Choroid plexus epithelial cell (primary cell): ENCODE measurements around the gene ARHGEF33.

Experiments used
- DNase-seq: peaks from one replicate; pipeline ENCODE4 v3.0.0-alpha.2; 2010; ENCODE audit warnings: low read depth
- H3K4me3 ChIP-seq: 2 replicates; pipeline ENCODE4 v1.5.1; 2011; ENCODE audit warnings: low read depth, mild to moderate bottlenecking, control low read depth, low read length, moderate library complexity
- CTCF ChIP-seq: conservative IDR thresholded peaks from 2 replicates; pipeline ENCODE4 v1.5.1; 2011; ENCODE audit warnings: low read depth, mild to moderate bottlenecking, control low read depth, inconsistent platforms, low read length, moderate library complexity

The ARHGEF33 gene

DNA sequence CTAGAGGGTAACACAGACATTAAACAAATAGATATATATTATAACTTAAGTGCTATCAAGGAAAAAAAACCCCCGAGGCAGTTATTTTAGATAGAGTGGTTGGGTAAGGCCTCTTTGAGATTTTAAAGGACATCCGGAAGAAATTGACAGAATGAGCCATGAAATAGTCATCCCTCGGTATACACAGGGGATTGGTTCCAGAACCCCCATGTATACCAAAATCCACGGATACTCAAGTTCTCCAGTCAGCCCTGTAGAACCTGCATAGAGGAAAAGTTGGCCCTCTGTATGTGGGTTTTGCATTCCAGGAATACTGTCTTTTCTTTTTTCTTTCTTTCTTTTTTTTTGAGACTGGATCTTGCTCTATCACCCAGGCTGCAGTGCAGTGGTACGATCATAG, 15.9 kb upstream of the ARHGEF33 start:
- no peak overlapping the region for H3K4me3 ChIP-seq
- no peak for TF ChIP-seq CTCF
- DNase-seq: no peak

DNA sequence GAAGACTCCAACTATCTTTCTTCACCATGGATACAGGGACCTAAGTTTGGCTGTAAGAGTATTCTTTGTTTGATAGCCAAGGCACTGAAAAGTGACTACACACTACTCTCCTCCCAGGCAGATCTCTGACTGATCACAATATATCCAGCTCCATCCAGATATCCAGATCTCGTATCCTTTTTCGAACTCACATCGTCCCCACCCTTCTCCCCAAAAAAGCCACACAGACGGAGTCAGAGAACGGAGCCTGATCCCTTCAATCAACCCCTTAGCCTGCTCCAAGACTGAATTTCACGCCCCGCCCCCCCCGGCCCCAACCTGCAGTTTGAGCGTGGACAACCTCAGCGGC, 14.5 kb upstream of the ARHGEF33 start:
- TF ChIP-seq CTCF: no peak
- peak overlapping the region; percentile 71 for H3K4me3 ChIP-seq
- no peak for DNase-seq

- no peak for TF ChIP-seq CTCF
- H3K4me3 ChIP-seq: peak within 1 kb of the TSS; percentile 71
- peak; percentile 82 for DNase-seq
Measured at GRCh38 chr2:38875576-38876367, 13.9 kb upstream of the ARHGEF33 start, which contains the start of the genes DHX57 and MORN2. TSS of gene DHX57 (minus strand) at chr2:38875934. CDS start at chr2:38868405, 7,529 bp downstream. TSS of gene MORN2 (plus strand) at chr2:38875976.

DNA sequence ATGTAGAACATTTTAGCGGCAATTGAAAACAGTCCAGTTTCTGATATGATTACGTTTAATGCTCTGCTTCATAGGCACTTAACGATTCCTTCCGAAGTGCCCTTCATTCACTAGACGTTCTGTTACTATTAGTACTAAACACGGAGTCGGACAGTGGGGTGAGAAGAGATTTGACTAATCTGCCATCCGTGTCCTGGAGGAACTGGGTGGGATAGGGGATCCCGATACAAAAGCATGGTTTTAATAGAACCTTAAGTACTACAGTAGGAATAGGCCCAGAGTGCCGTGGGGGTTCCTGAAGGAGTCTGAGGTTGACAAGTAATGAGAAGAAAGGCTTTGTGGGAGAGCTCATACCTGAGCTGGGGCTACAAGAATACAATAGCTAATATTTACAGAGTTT, 13.3 kb upstream of the ARHGEF33 start:
- peak overlapping the region; percentile 71 for H3K4me3 ChIP-seq
- no peak for TF ChIP-seq CTCF
- DNase-seq: no peak

DNA sequence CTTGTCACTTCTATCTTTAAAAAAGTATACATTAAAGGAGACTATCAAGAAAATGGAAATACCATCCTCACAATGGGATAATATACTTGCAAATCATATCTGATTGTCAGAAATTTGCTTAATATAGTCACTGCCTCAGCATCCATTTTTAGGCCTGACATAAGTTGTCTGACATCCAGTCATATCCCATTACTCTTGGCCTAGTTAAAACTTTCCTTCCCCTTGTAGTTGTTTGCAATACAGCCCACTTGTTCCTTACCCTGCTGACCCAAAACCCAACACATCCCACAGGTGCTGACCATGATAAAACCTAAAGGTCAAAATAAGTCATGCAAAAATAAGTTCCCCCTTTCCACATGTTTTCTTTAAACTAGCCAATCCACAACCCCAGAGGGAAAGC, 3.6 kb upstream of the ARHGEF33 start:
- no peak for TF ChIP-seq CTCF
- no peak overlapping the region for H3K4me3 ChIP-seq
- DNase-seq: no peak

DNA sequence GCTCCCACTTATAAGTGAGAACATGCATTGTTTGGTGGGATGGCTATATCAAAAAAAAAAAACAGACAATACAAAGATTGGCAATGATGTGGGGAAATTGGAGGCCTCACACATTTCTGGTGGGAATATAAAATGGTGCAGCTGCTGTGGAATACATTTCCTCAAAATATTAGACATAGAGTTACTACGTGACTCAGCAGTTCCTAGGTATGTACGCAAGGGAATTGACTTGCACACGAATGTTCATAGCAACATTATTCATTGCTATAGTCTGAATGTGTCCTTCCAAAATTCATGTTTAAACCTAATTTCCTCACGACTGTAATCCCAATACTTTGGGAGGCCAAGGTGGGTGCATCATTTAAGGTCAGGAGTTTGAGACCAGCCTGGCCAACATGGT, 2.3 kb upstream of the ARHGEF33 start:
- DNase-seq: no peak
- no peak overlapping the region for H3K4me3 ChIP-seq
- no peak for TF ChIP-seq CTCF
